Astrocyte (in vitro differentiated cells and primary cell): ENCODE data around the gene FBXO11. TPM values are rescaled to one million over a fixed set of nuclear protein-coding genes. Genes with fewer than 3 reads are reported as not detected.
"Not testable (repeated sequence)": the region's sequence is repeated elsewhere in the genome, so short reads cannot be mapped to it uniquely, and the experiment has no call there.

Experiments
- DNase-seq: peaks from one replicate; pipeline ENCODE4 v3.0.0-alpha.2; 2010; ENCODE audit warnings: low read depth
- FAIRE-seq: peaks from 2 replicates; lab custom pipeline; 2011; peaks lifted over from hg19 to GRCh38; lab: Jason Lieb, UNC
- H2AFZ ChIP-seq: 2 replicates; pipeline ENCODE4 v1.6.0; 2012; ENCODE audit warnings: low read depth, low read length, inconsistent platforms
- H3K27ac ChIP-seq: 2 replicates; pipeline ENCODE4 v1.5.1; 2011; ENCODE audit warnings: low read depth, low read length, inconsistent platforms
- H3K27me3 ChIP-seq: 2 replicates; pipeline ENCODE4 v1.6.0; 2011; ENCODE audit warnings: low read length, inconsistent platforms; ENCODE audit not compliant: insufficient read depth
- H3K36me3 ChIP-seq: 2 replicates; pipeline ENCODE4 v1.5.1; 2011; ENCODE audit warnings: low read length, inconsistent platforms; ENCODE audit not compliant: insufficient read depth
- H3K4me1 ChIP-seq: 2 replicates; pipeline ENCODE4 v1.5.1; 2011; ENCODE audit warnings: low read length, inconsistent platforms; ENCODE audit not compliant: insufficient read depth
- H3K4me2 ChIP-seq: 2 replicates; pipeline ENCODE4 v1.6.0; 2012; ENCODE audit warnings: low read length, inconsistent platforms
- H3K4me3 ChIP-seq: 2 replicates; pipeline ENCODE4 v1.5.1; 2011; ENCODE audit warnings: low read depth, mild to moderate bottlenecking, low read length, inconsistent platforms; ENCODE audit not compliant: insufficient read depth
- H3K79me2 ChIP-seq: 2 replicates; pipeline ENCODE4 v1.6.0; 2012; ENCODE audit warnings: mild to moderate bottlenecking, low read length, inconsistent platforms; ENCODE audit not compliant: insufficient read depth
- H3K9ac ChIP-seq: 2 replicates; pipeline ENCODE4 v1.6.0; 2012; ENCODE audit warnings: mild to moderate bottlenecking, low read length, inconsistent platforms
- H3K9me3 ChIP-seq: 2 replicates; pipeline ENCODE4 v1.5.1; 2012; ENCODE audit warnings: low read depth, mild to moderate bottlenecking, low read length, inconsistent platforms; ENCODE audit not compliant: insufficient read depth
- H4K20me1 ChIP-seq: 2 replicates; pipeline ENCODE4 v1.6.0; 2012; ENCODE audit warnings: low read length, inconsistent platforms; ENCODE audit not compliant: insufficient read depth
- H3K27ac Mint-ChIP-seq: one replicate; pipeline ENCODE4 v1.8.0; 2021; ENCODE audit warnings: mild to moderate bottlenecking, mixed read lengths; ENCODE audit not compliant: unreplicated experiment
- H3K27me3 Mint-ChIP-seq: one replicate; pipeline ENCODE4 v1.8.0; 2021; ENCODE audit warnings: low read depth, mixed read lengths; ENCODE audit not compliant: unreplicated experiment
- H3K36me3 Mint-ChIP-seq: one replicate; pipeline ENCODE4 v1.8.0; 2021; ENCODE audit warnings: low read depth, mixed read lengths; ENCODE audit not compliant: unreplicated experiment
- H3K4me1 Mint-ChIP-seq: one replicate; pipeline ENCODE4 v1.8.0; 2021; ENCODE audit warnings: low read depth, mixed read lengths; ENCODE audit not compliant: unreplicated experiment
- H3K4me3 Mint-ChIP-seq: one replicate; pipeline ENCODE4 v1.8.0; 2021; ENCODE audit warnings: mild to moderate bottlenecking, moderate library complexity, mixed read lengths; ENCODE audit not compliant: unreplicated experiment
- H3K9me3 Mint-ChIP-seq: one replicate; pipeline ENCODE4 v1.8.0; 2021; ENCODE audit warnings: mild to moderate bottlenecking, mixed read lengths; ENCODE audit not compliant: unreplicated experiment
- CTCF ChIP-seq: IDR thresholded peaks from 2 replicates; pipeline ENCODE4 v1.5.1; 2011; ENCODE audit warnings: low read depth, mild to moderate bottlenecking, inconsistent platforms, low read length, moderate library complexity; ENCODE audit not compliant: insufficient read depth
- EZH2 ChIP-seq: IDR thresholded peaks from 2 replicates; pipeline ENCODE4 v1.6.1; 2012; ENCODE audit warnings: mild to moderate bottlenecking, low read length, inconsistent platforms; ENCODE audit not compliant: insufficient read depth
- total RNA-seq: library from RNA; stranded (reverse); gene quantifications from 2 replicates; pipeline ENCODE4 v1.2.1, GENCODE V29; 2021

FBXO11 gene
- total RNA-seq, 1 donor from 2014 or later: 70.8 TPM

- peak overlapping the region; percentile 66 for H3K4me3 ChIP-seq
- Mint-ChIP-seq H3K9me3 (no peaks in the 10 kb centered on the region), H3K4me1 (peaks cover 11% of the 10 kb centered on the region), H3K36me3 (no peaks in the 10 kb centered on the region), H3K27me3 (no peaks in the 10 kb centered on the region), H3K27ac (peak overlapping the region; percentile 96), H3K4me3 (peak overlapping the region; percentile 84)
- no peaks in the 10 kb centered on the region for H3K36me3 ChIP-seq
- no peak for TF ChIP-seq CTCF
- no peak for TF ChIP-seq EZH2
- H3K9ac ChIP-seq: peak overlapping the region; percentile 98
- DNase-seq (peak; percentile 47), FAIRE-seq (no peak)
- peak overlapping the region; percentile 77 for H3K4me2 ChIP-seq
- peaks cover 39% of the 10 kb centered on the region for H4K20me1 ChIP-seq
- no peak overlapping the region for H2AFZ ChIP-seq
- no peaks in the 10 kb centered on the region for H3K9me3 ChIP-seq
- H3K27me3 ChIP-seq: no peaks in the 10 kb centered on the region
- peaks cover 46% of the 10 kb centered on the region for H3K79me2 ChIP-seq
- H3K27ac ChIP-seq: peak overlapping the region; percentile 89
- H3K4me1 ChIP-seq: peaks cover 8% of the 10 kb centered on the region
Observed at GRCh38 chr2:47905386-47906156, 727 bp downstream of the FBXO11 start.

GRCh38 chr2:47903781-47904490 is 2.4 kb downstream of the FBXO11 start:
- H3K4me1 ChIP-seq: peaks cover 8% of the 10 kb centered on the region
- H2AFZ ChIP-seq: no peak overlapping the region
- H3K4me1 Mint-ChIP-seq: peaks cover 20% of the 10 kb centered on the region
- peaks cover 62% of the 10 kb centered on the region for H3K79me2 ChIP-seq
- H3K9ac ChIP-seq: peak overlapping the region; percentile 98
- no peaks in the 10 kb centered on the region for H3K9me3 Mint-ChIP-seq
- H3K27me3 Mint-ChIP-seq: no peaks in the 10 kb centered on the region
- DNase-seq (no peak), FAIRE-seq (peak; percentile 58)
- no peak for TF ChIP-seq EZH2
- no peak for TF ChIP-seq CTCF
- peak overlapping the region; percentile 87 for H3K4me2 ChIP-seq
- peaks cover 52% of the 10 kb centered on the region for H4K20me1 ChIP-seq
- peak overlapping the region; percentile 94 for H3K27ac Mint-ChIP-seq
- no peaks in the 10 kb centered on the region for H3K36me3 Mint-ChIP-seq
- no peaks in the 10 kb centered on the region for H3K27me3 ChIP-seq
- peak overlapping the region; percentile 95 for H3K4me3 Mint-ChIP-seq
- H3K4me3 ChIP-seq: peak overlapping the region; percentile 76
- peak overlapping the region; percentile 84 for H3K27ac ChIP-seq
- H3K9me3 ChIP-seq: no peaks in the 10 kb centered on the region
- H3K36me3 ChIP-seq: no peaks in the 10 kb centered on the region

GRCh38 chr2:47901892-47902291 is 4.4 kb downstream of the FBXO11 start:
- H3K4me1 Mint-ChIP-seq: peaks cover 29% of the 10 kb centered on the region
- not testable (repeated sequence) for H3K4me1 ChIP-seq, H3K9ac ChIP-seq, H3K9me3 ChIP-seq, H2AFZ ChIP-seq, H3K27me3 Mint-ChIP-seq, H3K27ac Mint-ChIP-seq, DNase-seq, FAIRE-seq, H3K36me3 Mint-ChIP-seq, H3K36me3 ChIP-seq, H3K4me3 ChIP-seq, H3K9me3 Mint-ChIP-seq, H3K27me3 ChIP-seq, H3K27ac ChIP-seq, H3K4me3 Mint-ChIP-seq
- Histone ChIP-seq H4K20me1 (peaks cover 70% of the 10 kb centered on the region), H3K79me2 (peaks cover 82% of the 10 kb centered on the region), H3K4me2 (peak overlapping the region; percentile 87)
